HG02938 (cell line): ENCODE results near the gene CYYR1.

Experiments
- ATAC-seq: cut with Tn5 transposase; IDR thresholded peaks from one replicate; pipeline ENCODE4 v1.9.1; 2021; ENCODE audit warnings: mild to moderate bottlenecking, moderate library complexity; ENCODE audit not compliant: unreplicated experiment

The CYYR1 gene

GRCh38 chr21:26441149-26441548 is 131.9 kb downstream of the CYYR1 start:
- ATAC-seq: no peak

- ATAC-seq: no peak
Observed at GRCh38 chr21:26438976-26439375, 134.1 kb downstream of the CYYR1 start.

GRCh38 chr21:26437326-26438009 is 135.6 kb downstream of the CYYR1 start:
- ATAC-seq: no peak

GRCh38 chr21:26433386-26433785 is 139.7 kb downstream of the CYYR1 start:
- ATAC-seq: no peak

- no peak for ATAC-seq
Observed at GRCh38 chr21:26432410-26432809, 140.7 kb downstream of the CYYR1 start.

GRCh38 chr21:26425576-26425975 is 147.5 kb downstream of the CYYR1 start:
- no peak for ATAC-seq

- ATAC-seq: no peak
Observed at GRCh38 chr21:26423511-26423910, 149.6 kb downstream of the CYYR1 start.

GRCh38 chr21:26422706-26423105 is 150.4 kb downstream of the CYYR1 start:
- ATAC-seq: no peak

- no peak for ATAC-seq
Observed at GRCh38 chr21:26422138-26422537, 150.9 kb downstream of the CYYR1 start.

- no peak for ATAC-seq
Observed at GRCh38 chr21:26421724-26422123, 151.4 kb downstream of the CYYR1 start.
